Loucy (cell line): ENCODE results near the gene MAP7D1.

ENCODE experiments used
- CTCF ChIP-seq: fragments of 200-600 bp; sonication (generic); conservative IDR thresholded peaks from 2 replicates; pipeline ENCODE4 v1.5.1; 2014; ENCODE audit warnings: mild to moderate bottlenecking, antibody characterized with exemption, low read length
- EZH2phosphoT487 ChIP-seq: fragments of 200-600 bp; IDR thresholded peaks from 2 replicates; pipeline ENCODE4 v1.6.1; 2018; ENCODE audit warnings: antibody characterized with exemption, mild to moderate bottlenecking, moderate library complexity, borderline replicate concordance

GRCh38 chr1:36182734-36183133 is 26.8 kb downstream of the MAP7D1 start:
- TF ChIP-seq CTCF, result no peak
- no peak for TF ChIP-seq EZH2phosphoT487
